H1 (cell line): ENCODE data around the gene NR2F6. TPM values are rescaled to one million over a fixed set of nuclear protein-coding genes. Genes with fewer than 3 reads are reported as not detected.

Experiments used
- CTCF ChIA-PET: fragments of 300-600 bp; sonication (Branson Sonifier 250); formaldehyde crosslinking; loops from one replicate; lab custom pipeline; 2021; ENCODE audit not compliant: partially characterized antibody; lab: Charles Lee
- POLR2A ChIA-PET: fragments of 300-600 bp; sonication (Branson Sonifier 250); formaldehyde crosslinking; loops from one replicate; lab custom pipeline; 2021; ENCODE audit warnings: inconsistent platforms; ENCODE audit not compliant: partially characterized antibody; lab: Charles Lee
- DNase-seq, 2 experiments: peaks; one replicate each; pipeline versions ENCODE4 v3.0.0 to v3.0.0-alpha.2; 2010 to 2022; ENCODE audit warnings: low spot score in 2 of 2, low read depth in 1 of 2, mixed read lengths in 1 of 2
- FAIRE-seq: peaks from 2 replicates; lab custom pipeline; 2011; peaks lifted over from hg19 to GRCh38; lab: Jason Lieb, UNC
- H2AFZ ChIP-seq: 2 replicates; pipeline ENCODE4 v1.8.1; 2012; ENCODE audit warnings: low read length, inconsistent platforms
- H2AK5ac ChIP-seq: 2 replicates; pipeline ENCODE4 v1.6.1; 2013; ENCODE audit warnings: low read depth, low read length
- H2BK120ac ChIP-seq: replicated peaks from 2 replicates; pipeline ENCODE3; 2013; ENCODE audit warnings: low read depth, low read length, inconsistent platforms
- H2BK12ac ChIP-seq: 2 replicates; pipeline ENCODE4 v1.6.1; 2013; ENCODE audit warnings: low read depth, low read length
- H2BK15ac ChIP-seq: 2 replicates; pipeline ENCODE4 v1.6.1; 2013; ENCODE audit warnings: low read length
- H2BK20ac ChIP-seq: 2 replicates; pipeline ENCODE4 v1.6.1; 2013; ENCODE audit warnings: low read length
- H2BK5ac ChIP-seq: 2 replicates; pipeline ENCODE4 v1.6.1; 2013; ENCODE audit warnings: low read depth, low read length
- H3K14ac ChIP-seq: 2 replicates; pipeline ENCODE4 v1.6.1; 2013; ENCODE audit warnings: inconsistent platforms; ENCODE audit not compliant: insufficient read length
- H3K18ac ChIP-seq: 2 replicates; pipeline ENCODE4 v1.6.1; 2013; ENCODE audit warnings: low read length; ENCODE audit errors: extremely low read depth
- H3K23ac ChIP-seq: 2 replicates; pipeline ENCODE4 v1.6.1; 2013; ENCODE audit warnings: inconsistent platforms; ENCODE audit not compliant: insufficient read length
- H3K23me2 ChIP-seq: 2 replicates; pipeline ENCODE4 v1.6.1; 2013; ENCODE audit warnings: low read depth, low read length
- H3K27ac ChIP-seq: 2 replicates; pipeline ENCODE4 v1.6.1; 2011; ENCODE audit warnings: low read depth, low read length, inconsistent platforms
- H3K27me3 ChIP-seq, 4 experiments: replicated peaks in 1 of 4; 1 replicate in 1 of 4; 2 replicates in 3 of 4; pipeline versions ENCODE4 v1.6.1 to v1.8.1; 2011 to 2013; ENCODE audit warnings: low read length in 3 of 4, mild to moderate bottlenecking in 3 of 4, inconsistent platforms in 2 of 4, mixed read lengths in 2 of 4, moderate library complexity in 1 of 4; ENCODE audit not compliant: control insufficient read depth in 3 of 4, insufficient read depth in 3 of 4; ENCODE audit errors: extremely low read depth in 1 of 4
- H3K36me3 ChIP-seq, 4 experiments: 2 replicates each; pipeline versions ENCODE4 v1.6.1 to v1.8.1; 2011 to 2013; ENCODE audit warnings: mild to moderate bottlenecking in 4 of 4, low read length in 3 of 4, moderate library complexity in 2 of 4, control low read depth in 1 of 4, inconsistent platforms in 1 of 4; ENCODE audit not compliant: insufficient read depth in 4 of 4, control insufficient read depth in 2 of 4
- H3K4ac ChIP-seq: replicated peaks from 2 replicates; pipeline ENCODE3; 2013; ENCODE audit warnings: low read length, low read depth, mixed read lengths, inconsistent platforms; ENCODE audit not compliant: insufficient read length
- H3K4me1 ChIP-seq, 4 experiments: replicated peaks in 1 of 4; 1 replicate in 1 of 4; 2 replicates in 3 of 4; pipeline versions ENCODE4 v1.6.1 to v1.8.1; 2011 to 2013; ENCODE audit warnings: low read length in 3 of 4, inconsistent platforms in 2 of 4, mixed read lengths in 1 of 4; ENCODE audit not compliant: insufficient read depth in 4 of 4, control insufficient read depth in 3 of 4
- H3K4me2 ChIP-seq, 2 experiments: 2 replicates each; pipeline versions ENCODE4 v1.6.1 to v1.8.1; 2011 to 2013; ENCODE audit warnings: low read depth in 2 of 2, low read length in 2 of 2, control low read depth in 1 of 2, inconsistent platforms in 1 of 2, mild to moderate bottlenecking in 1 of 2; ENCODE audit not compliant: insufficient read depth in 1 of 2
- H3K4me3 ChIP-seq, 4 experiments: fragments of 200-600, 300-600 bp in 1 of 4; sonication (generic), shearing (Covaris generic), sonication (Bioruptor Twin) in 1 of 4; 2 replicates each; pipeline versions ENCODE4 v1.5.1 to v1.8.1; 2011 to 2016; ENCODE audit warnings: low read length in 4 of 4, low read depth in 3 of 4, control low read depth in 2 of 4, inconsistent platforms in 2 of 4, mild to moderate bottlenecking in 2 of 4, mixed read lengths in 1 of 4, moderate library complexity in 1 of 4; ENCODE audit not compliant: insufficient read depth in 2 of 4; ENCODE audit errors: extremely low read depth in 1 of 4
- H3K56ac ChIP-seq: replicated peaks from 2 replicates; pipeline ENCODE3; 2013; ENCODE audit warnings: low read depth, mild to moderate bottlenecking, mixed read lengths, low read length, inconsistent platforms; ENCODE audit not compliant: insufficient read length
- H3K79me1 ChIP-seq: 2 replicates; pipeline ENCODE4 v1.6.1; 2013; ENCODE audit warnings: low read depth, low read length, control low read depth
- H3K79me2 ChIP-seq, 2 experiments: 2 replicates each; pipeline versions ENCODE4 v1.6.1 to v1.8.1; 2012 to 2013; ENCODE audit warnings: low read length in 2 of 2, mild to moderate bottlenecking in 2 of 2, inconsistent platforms in 1 of 2; ENCODE audit not compliant: insufficient read depth in 2 of 2, control insufficient read depth in 1 of 2
- H3K9ac ChIP-seq, 4 experiments: replicated peaks in 1 of 4; 1 replicate in 1 of 4; 2 replicates in 3 of 4; pipeline versions ENCODE4 v1.6.1 to v1.8.1; 2011 to 2013; ENCODE audit warnings: low read depth in 3 of 4, low read length in 3 of 4, control low read depth in 2 of 4, mild to moderate bottlenecking in 2 of 4, moderate library complexity in 2 of 4, inconsistent platforms in 1 of 4; ENCODE audit errors: extremely low read depth in 1 of 4
- H3K9me3 ChIP-seq, 2 experiments: 2 replicates each; pipeline versions ENCODE4 v1.6.1 to v1.8.1; 2012 to 2013; ENCODE audit warnings: mild to moderate bottlenecking in 2 of 2, moderate library complexity in 2 of 2, control low read depth in 1 of 2, inconsistent platforms in 1 of 2, low read depth in 1 of 2, low read length in 1 of 2, mixed read lengths in 1 of 2; ENCODE audit not compliant: insufficient read depth in 2 of 2
- H4K20me1 ChIP-seq, 2 experiments: replicated peaks in 1 of 2; 2 replicates each; pipeline versions ENCODE3 to v1.8.1; 2011 to 2013; ENCODE audit warnings: inconsistent platforms in 2 of 2, low read length in 2 of 2, mild to moderate bottlenecking in 1 of 2; ENCODE audit not compliant: insufficient read depth in 2 of 2, control insufficient read depth in 1 of 2
- H4K5ac ChIP-seq: 2 replicates; pipeline ENCODE4 v1.6.1; 2013; ENCODE audit warnings: low read length, low read depth, mixed read lengths, inconsistent platforms; ENCODE audit not compliant: insufficient read length
- H4K8ac ChIP-seq: 2 replicates; pipeline ENCODE4 v1.8.0; 2013; ENCODE audit warnings: mild to moderate bottlenecking, moderate library complexity, low read length, inconsistent platforms; ENCODE audit not compliant: insufficient read depth; ENCODE audit errors: extremely low read depth
- H4K91ac ChIP-seq: replicated peaks from 2 replicates; pipeline ENCODE3; 2013; ENCODE audit warnings: low read length, mixed read lengths, inconsistent platforms; ENCODE audit not compliant: insufficient read length
- CBX5 ChIP-seq: fragments of 300-800, 300-1000 bp; sonication (generic); IDR thresholded peaks from 2 replicates; pipeline ENCODE4 v1.7.1; 2016; ENCODE audit warnings: antibody characterized with exemption, low read length, low read depth
- CHD1 ChIP-seq: IDR thresholded peaks from 2 replicates; pipeline ENCODE4 v1.6.1; 2012; ENCODE audit warnings: low read depth, low read length, improper control_type of control experiment
- CHD2 ChIP-seq: IDR thresholded peaks from 2 replicates; pipeline ENCODE4 v1.6.1; 2012; ENCODE audit warnings: low read length, improper control_type of control experiment
- CREB1 ChIP-seq: IDR thresholded peaks from 2 replicates; pipeline ENCODE4 v1.6.1; 2012; ENCODE audit warnings: inconsistent platforms
- JUND ChIP-seq: IDR thresholded peaks from 2 replicates; pipeline ENCODE4 v1.6.1; 2011; ENCODE audit warnings: mild to moderate bottlenecking, improper control_type of control experiment, low read length
- KDM4A ChIP-seq: IDR thresholded peaks from one replicate; pipeline ENCODE4 v1.7.1; 2012; ENCODE audit warnings: low read depth, mild to moderate bottlenecking, moderate library complexity, low read length, inconsistent platforms; ENCODE audit not compliant: severe bottlenecking
- RAD21 ChIP-seq, 2 experiments: IDR thresholded peaks in 1 of 2; conservative IDR thresholded peaks in 1 of 2; 2 replicates each; pipeline ENCODE4 v1.6.1; 2011; ENCODE audit warnings: low read depth in 2 of 2, low read length in 2 of 2, improper control_type of control experiment in 1 of 2, inconsistent platforms in 1 of 2, mild to moderate bottlenecking in 1 of 2, moderate library complexity in 1 of 2
- SIX5 ChIP-seq: IDR thresholded peaks from 2 replicates; pipeline ENCODE4 v1.6.1; 2011; ENCODE audit warnings: mild to moderate bottlenecking, low read depth, low read length
- SRF ChIP-seq: IDR thresholded peaks from 2 replicates; pipeline ENCODE4 v1.6.1; 2011; ENCODE audit warnings: mild to moderate bottlenecking, low read depth, low read length, moderate library complexity
- TAF7 ChIP-seq: optimal IDR thresholded peaks from 2 replicates; pipeline ENCODE3; 2011; ENCODE audit warnings: low read depth, mild to moderate bottlenecking, inconsistent platforms, low read length, moderate library complexity, borderline replicate concordance
- TBP ChIP-seq: IDR thresholded peaks from 2 replicates; pipeline ENCODE4 v1.6.1; 2011; ENCODE audit warnings: low read depth, low read length, improper control_type of control experiment
- WGBS, 2 experiments: shearing (Covaris generic) in 1 of 2; methylation state at CpG; one replicate each; pipeline versions ENCODE4 v1.1.6 to v1.1.7; 2013 to 2015; ENCODE audit warnings: low lambda C conversion rate in 2 of 2, mixed read lengths in 2 of 2, inconsistent platforms in 1 of 2, low coverage in 1 of 2, missing lambda C conversion rate in 1 of 2; ENCODE audit not compliant: insufficient replicate concordance in 2 of 2, insufficient coverage in 1 of 2, insufficient read length in 1 of 2; ENCODE audit errors: extremely low coverage in 1 of 2, missing lambda C conversion rate in 1 of 2; 5-methylcytosine and 5-hydroxymethylcytosine counted together
- polyA plus RNA-seq, 7 experiments: library from polyadenylated mRNA; depleted of rRNA in 3 of 7; stranded (reverse) in 5 of 7; unstranded in 2 of 7; fragments of >200 nt in 5 of 7; fragments of 200-250 nt in 2 of 7; gene quantifications; 1 replicate in 5 of 7; 2 replicates in 1 of 7; 4 replicates in 1 of 7; pipeline versions ENCODE4 v1.2.1 to v1.2.3, GENCODE V29; 2011 to 2013; ENCODE audit warnings: missing spikeins in 2 of 7, mixed read lengths in 2 of 7
- total RNA-seq: library from RNA; stranded (reverse); fragmentation: NEBNext Ultra II Directional; extraction: Animal tissue kit (Norgen Biotek cat#: 25700); gene quantifications from 2 replicates; pipeline ENCODE4 v1.2.1, GENCODE V29; 2021
- TF ChIP-seq, protein P1 (sequence below): IDR thresholded peaks from 2 replicates; pipeline ENCODE4 v1.6.1; 2012; ENCODE audit warnings: low read length, inconsistent platforms

NR2F6 gene
- total and polyA plus RNA-seq, 2 of the 8 experiments (the other 6 are each of a cell fraction or from before 2014, with no cell fraction given): 99.7 to 114 TPM

DNA sequence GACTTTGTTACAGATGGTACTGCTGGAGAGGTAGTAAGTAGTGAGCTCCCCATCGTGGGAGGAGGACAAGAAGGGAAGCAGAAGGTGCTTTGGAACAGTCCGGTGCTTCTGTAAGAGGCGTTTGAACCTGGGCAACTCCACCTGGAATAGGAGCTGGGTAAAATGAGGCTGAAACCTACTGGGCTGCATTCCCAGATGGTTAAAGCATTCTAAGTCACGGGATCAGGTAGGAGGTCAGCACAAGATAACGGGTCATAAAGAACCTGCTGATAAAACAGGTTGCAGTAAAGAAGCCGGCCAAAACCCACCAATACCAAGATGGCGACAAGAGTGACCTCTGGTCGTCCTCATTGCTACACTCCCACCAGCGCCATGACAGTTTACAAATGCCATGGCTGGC, 41.0 kb upstream of the NR2F6 start:
- Histone ChIP-seq H3K9ac (no peak overlapping the region), H3K27ac (no peak overlapping the region), H4K91ac (no peak overlapping the region), H3K4me1 (no peaks in the 10 kb centered on the region; a peak in 2 of 7 replicates), H3K4me2 (no peak overlapping the region), H3K27me3 (peaks cover 0 to 3% (median 0%) of the 10 kb centered on the region in 4 experiments; a peak in 3 of 7 replicates), H3K9me3 (peaks cover 0 to 6% of the 10 kb centered on the region in 2 experiments; a peak in 1 of 4 replicates), H3K79me1 (no peaks in the 10 kb centered on the region; the same call in 1 of the 2 replicates), H3K14ac (no peak overlapping the region), H2BK12ac (no peak overlapping the region), H4K8ac (no peak overlapping the region), H3K23ac (no peak overlapping the region), H4K20me1 (peaks cover 0 to 1% of the 10 kb centered on the region in 2 experiments), H3K36me3 (no peaks in the 10 kb centered on the region), H3K79me2 (no peaks in the 10 kb centered on the region), H2BK5ac (no peak overlapping the region), H3K56ac (no peak overlapping the region), H3K4me3 (no peak overlapping the region), H2AK5ac (no peak overlapping the region), H3K18ac (no peak overlapping the region), H3K23me2 (no peaks in the 10 kb centered on the region; the same call in 1 of the 2 replicates), H2AFZ (no peak overlapping the region), H2BK20ac (no peak overlapping the region), H2BK15ac (no peak overlapping the region), H2BK120ac (no peak overlapping the region), H4K5ac (no peak overlapping the region), H3K4ac (no peak overlapping the region)
- POLR2A ChIA-PET: interaction anchor here (0.9 to 1.6 kb wide), 5 partner anchors 20 to 71 kb away, joined by 3 to 5 read pairs (median 3); partner anchors contain the start of genes BABAM1, DDA1 and USE1
- DNase-seq (no peak), FAIRE-seq (no peak)
- 91% methylated on average over 9 of the region's 9 CpGs; no CpG with 5 or more reads in 1 of the 2 experiments for WGBS, 2 experiments
- CTCF ChIA-PET: interaction anchor here (0.6 to 2.3 kb wide), 4 partner anchors 27 to 180 kb away, joined by 3 to 13 read pairs (median 4); no protein-coding TSS in a partner anchor
- TF ChIP-seq TBP (no peak), SRF (no peak), TAF7 (no peak), CBX5 (no peak), SIX5 (no peak), CHD1 (no peak), RAD21 (IDR thresholded peaks at IDR 0.05 in 1 of 2, conservative IDR thresholded peaks at IDR 0.05 in 1 of 2; ENCODE audit: low read depth in 2 of 2, low read length in 2 of 2) (no peak), KDM4A (no peak), CHD2 (no peak), CREB1 (no peak), JUND (no peak)
- TF ChIP-seq, protein P1, sequence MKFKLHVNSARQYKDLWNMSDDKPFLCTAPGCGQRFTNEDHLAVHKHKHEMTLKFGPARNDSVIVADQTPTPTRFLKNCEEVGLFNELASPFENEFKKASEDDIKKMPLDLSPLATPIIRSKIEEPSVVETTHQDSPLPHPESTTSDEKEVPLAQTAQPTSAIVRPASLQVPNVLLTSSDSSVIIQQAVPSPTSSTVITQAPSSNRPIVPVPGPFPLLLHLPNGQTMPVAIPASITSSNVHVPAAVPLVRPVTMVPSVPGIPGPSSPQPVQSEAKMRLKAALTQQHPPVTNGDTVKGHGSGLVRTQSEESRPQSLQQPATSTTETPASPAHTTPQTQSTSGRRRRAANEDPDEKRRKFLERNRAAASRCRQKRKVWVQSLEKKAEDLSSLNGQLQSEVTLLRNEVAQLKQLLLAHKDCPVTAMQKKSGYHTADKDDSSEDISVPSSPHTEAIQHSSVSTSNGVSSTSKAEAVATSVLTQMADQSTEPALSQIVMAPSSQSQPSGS: no peak
